AML-193 (cell line): Measurements from ENCODE around the gene CACNA1S.
A peak's percentile ranks its signal among the peaks of the same experiment; 100 is the strongest.

Experiments used
- DNase-seq, 2 experiments: peaks; one replicate each; lab custom pipeline; 2025; lab: John Stamatoyannopoulos, UW

The CACNA1S gene

DNA sequence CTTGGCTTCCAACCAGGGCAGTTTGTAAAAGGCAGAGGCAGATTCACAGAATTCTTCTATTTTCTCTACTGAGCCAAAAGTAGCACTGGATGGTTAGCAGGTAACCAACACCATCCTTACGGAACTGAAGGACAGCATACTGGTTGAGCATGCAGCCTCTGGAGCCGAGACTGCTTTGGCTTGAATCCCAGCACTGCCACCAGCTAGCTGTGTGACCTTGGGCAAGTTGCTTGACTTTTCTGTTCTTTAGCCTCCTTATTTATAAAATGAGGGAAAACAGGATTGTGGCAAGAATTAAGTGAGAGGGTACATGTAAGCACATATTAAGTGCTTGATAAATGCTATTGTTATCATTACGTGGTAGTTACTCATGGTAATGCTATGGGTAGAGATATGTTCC is 19.5 kb downstream of the CACNA1S start:
- DNase-seq, result no peak

DNA sequence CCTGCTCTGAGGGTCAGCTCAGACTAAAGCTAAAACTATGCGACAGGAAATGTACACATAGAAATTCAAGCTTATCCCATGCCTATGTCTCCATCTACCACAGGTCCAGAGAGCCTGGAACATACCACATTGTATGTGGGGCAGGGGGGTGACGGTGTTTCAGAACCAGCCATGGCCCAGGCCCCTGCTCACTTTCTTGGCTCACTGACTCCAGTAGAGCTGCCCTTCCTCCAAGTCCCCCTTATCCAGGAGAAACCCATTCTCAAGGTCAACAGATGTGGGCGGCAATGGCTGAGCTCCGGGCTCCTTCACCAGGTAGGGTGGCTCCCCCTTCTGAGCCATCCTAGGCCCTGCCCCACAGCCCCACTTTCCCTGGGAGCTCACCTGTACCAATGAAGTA is 21.0 kb downstream of the CACNA1S start:
- DNase-seq, result no peak

DNA sequence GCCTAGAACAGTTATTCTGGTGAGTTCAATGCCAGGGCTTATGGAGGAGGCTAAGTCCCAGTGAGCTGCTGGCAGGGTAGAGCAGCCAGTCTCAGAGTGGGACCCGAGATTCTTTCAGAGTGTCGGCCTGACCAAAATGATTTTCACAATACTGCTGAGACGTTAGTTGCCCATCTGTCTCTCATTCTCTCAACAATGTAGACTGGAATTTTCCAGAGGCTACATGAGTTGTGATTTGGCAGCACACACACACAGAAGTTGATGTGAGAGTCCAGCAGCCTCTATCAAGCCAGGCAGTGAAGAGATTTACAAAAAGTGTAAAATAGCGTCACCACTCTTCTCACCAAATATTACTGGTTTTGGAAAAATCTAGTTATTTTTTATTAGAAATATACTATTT is 21.7 kb downstream of the CACNA1S start:
- no peak for DNase-seq

DNA sequence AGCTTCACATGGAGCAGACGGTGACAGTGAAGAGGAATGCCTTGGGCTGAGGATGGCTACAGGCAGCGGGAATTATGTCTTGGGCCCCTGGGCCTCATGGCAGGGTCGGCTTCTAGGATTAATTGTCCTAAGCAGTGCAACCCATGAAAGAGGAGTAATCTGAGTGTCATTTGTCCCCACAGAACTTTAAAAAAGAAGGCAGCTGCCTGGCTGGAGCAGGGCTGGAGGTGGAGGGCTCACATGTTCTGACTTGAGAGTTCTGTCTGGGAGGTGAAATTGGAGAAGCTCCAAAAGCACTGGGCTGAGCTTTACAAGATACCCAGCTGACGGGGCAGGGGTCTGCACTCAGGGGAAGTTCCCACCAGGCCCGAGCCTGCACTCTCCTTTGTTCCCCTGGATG is 22.6 kb downstream of the CACNA1S start:
- DNase-seq, result no peak

DNA sequence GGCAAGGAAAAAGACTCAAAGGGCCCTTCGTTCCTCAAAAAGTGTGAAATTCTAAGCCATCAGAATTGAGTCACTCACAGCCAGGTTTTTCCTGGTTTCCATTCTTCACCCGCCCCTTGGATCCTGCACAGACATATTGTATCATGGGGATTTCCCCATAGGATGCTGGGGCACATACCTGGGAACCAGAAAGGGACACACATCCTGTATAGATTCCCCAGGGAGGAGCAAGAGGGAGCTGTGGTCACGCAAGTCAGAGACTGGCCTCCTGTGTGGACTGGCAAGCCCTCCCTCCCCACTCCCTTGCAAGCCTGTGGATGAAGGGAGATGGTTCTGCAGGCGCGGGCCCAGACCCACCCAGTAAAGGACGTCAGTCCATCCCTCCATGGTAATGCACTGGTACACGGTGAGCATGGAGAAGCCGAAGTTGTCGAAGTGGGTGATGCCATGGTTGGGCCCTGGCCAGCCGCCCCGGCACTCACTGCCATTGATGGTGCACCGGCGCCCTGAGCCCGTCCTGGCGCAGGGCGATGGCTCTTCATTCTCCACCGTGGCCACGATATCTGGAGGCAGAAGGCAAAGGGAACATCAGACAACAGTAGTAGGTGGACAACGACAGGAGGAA is 23.2 kb downstream of the CACNA1S start:
- DNase-seq, result no peak

DNA sequence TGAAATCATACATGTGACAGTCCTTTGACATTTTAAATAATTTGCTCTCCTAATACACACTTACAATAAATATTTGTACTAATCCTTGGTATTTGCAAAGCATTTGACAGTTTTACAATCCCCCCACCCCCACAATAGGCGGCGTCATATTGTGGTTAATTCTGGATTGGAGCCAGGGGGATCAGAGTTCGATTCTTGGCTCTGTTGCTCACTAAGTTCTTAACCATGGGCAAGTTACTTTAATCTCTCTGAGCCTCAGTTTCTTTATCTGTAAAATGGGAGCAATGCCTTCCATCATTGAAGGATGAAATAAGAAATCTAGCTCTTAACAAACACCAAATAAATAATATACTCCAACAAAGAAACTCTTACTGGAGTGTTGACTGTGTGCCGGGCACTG is 23.8 kb downstream of the CACNA1S start:
- no peak for DNase-seq

DNA sequence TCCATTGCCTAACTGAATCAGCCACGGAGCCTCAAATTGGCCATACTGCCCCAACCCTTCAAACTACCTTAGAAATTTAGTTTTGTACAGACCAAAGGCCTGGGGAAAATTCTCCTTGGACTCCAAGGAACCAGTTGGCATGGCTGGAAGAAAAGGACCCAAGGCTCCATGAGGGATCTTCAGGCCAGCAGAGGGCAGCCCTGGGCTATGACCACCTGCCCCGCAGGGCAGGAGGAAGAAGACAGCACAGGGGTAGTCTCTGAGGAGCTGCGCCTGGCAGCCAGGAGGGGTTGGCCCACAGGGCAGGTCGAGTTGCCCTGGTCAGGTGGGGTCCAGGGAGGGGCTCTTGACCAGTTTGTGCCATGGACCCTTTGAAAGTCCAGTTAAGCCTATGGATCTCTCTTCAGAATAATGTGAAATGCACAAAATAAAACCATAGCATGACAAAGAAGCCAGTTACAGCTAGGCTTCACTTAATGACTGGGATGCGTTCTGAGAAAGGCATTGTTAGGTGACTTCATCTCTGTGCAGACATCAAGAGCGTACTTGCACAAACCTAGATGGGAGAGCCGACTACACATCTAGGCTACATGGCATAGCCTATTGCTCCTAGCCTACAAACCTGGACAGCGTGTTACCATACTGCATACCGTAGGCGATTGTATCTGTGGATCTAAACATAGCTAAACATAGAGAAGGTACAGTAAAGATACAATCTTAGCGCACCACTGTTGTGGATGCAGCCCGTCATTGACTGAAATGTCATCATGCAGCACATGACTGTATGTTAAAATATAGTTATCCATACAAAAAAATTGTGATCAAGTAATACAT is 26.1 kb downstream of the CACNA1S start:
- DNase-seq, result peak; percentile 37 to 43

DNA sequence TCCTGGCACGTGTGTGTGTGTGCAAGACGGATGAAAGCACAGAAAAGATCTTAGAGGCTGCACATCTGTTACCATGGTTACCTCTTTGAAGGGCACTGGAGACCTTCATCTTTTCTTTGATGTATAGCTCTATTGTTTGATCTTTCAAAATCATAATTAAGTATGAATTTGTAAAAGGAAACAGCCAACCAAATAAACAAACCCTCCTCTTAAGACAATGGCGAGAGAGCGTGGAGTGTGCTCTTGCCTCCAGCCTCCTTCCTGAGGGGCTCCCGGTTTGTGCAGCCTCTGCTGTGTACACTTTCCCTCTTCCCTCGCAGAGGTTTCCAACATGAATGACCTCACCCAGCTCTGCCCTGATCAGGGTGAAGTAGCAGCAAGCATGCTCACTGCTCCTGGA is 27.9 kb downstream of the CACNA1S start:
- no peak for DNase-seq

DNA sequence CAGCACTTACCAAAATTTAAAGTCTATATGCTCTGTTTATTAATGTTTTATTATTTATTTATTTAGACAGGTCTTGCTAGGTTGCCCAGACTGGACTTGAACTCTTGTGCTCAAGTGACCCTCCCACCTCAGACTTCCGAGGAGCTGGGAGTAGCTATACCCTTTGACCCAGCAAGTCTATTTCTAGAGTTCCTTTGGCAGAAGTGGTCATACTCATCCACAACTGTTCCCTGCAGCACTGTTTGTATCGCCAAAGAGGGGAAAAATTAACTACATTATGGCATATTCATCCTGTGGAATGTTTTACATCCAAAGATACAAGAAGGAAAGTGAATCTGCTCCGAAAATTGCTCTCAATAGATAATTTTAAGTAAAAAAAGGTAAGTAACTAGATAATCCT is 28.5 kb downstream of the CACNA1S start:
- DNase-seq, result no peak

DNA sequence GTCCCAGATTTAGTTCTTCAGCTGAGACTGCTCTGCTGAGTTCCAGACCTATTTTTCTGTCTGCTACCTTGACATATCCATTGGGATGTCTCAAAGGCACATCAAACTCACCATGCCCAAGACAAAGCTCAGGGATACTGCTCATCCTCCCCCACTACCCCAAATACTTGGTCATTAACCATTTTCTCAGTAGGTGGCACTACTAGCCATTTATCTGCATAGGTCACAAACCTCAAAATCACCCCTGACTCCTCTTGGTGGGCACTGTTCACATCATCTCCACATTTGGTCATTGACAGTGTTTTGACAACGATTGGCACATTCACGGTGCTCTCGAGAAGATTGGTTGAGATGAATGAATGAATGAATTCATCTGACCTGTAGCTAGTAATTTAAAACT is 32.1 kb downstream of the CACNA1S start:
- no peak for DNase-seq

DNA sequence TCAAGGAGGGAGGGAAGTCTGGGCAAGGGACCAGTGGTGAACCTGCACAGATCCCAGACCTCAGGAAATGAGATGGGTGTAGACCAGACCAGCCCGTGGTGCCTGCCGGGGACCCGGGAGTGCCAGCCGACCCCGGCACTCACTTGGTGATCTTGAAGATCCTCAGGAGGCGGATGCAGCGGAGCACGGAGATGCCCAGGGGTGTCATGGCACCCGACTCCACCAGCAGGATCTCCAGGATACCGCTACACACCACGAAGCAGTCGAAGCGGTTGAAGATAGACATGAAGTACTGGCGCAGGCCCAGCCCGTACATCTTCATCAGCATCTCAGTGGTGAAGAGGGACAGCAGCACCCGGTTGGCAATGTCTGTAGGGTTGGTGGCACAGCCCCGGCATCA is 34.5 kb downstream of the CACNA1S start:
- DNase-seq, result no peak

DNA sequence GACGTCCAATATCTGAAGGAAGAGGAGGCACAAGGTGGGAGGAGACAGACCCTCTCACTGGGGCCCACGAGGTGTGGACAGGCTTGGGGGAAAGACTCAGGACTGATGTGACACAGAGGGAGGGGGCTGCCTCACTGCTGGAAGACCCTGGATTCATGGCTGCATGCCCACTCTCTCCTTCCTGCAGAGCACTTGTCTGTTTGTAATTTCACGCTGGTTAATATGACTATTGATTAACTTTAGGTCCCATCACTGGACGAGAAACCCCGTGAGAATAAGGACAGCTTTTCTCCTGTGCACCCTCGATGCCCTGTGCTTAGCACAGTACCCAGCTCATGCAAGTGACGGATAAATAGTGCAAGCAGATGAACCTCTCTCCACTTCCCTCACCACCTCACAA is 35.1 kb downstream of the CACNA1S start:
- no peak for DNase-seq

DNA sequence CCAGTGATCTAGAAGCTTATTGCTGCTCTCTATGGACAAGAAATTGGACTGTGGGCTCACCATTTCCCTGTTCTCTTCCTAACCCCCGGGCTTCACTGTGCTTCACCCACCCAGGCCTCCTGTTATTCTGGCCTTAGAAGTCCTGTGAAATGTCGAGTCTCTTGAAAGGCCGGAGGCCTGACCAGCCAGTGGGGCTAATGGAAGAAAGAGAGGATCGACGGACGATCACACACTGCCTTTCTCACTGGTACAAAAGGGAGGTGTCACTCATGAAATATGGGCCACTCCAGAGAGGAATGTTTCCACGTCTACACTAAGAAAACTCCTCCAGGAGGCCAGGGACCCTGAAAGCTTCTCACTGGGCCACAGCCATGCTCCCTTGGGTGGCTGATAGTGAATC is 36.1 kb downstream of the CACNA1S start:
- DNase-seq, result no peak

DNA sequence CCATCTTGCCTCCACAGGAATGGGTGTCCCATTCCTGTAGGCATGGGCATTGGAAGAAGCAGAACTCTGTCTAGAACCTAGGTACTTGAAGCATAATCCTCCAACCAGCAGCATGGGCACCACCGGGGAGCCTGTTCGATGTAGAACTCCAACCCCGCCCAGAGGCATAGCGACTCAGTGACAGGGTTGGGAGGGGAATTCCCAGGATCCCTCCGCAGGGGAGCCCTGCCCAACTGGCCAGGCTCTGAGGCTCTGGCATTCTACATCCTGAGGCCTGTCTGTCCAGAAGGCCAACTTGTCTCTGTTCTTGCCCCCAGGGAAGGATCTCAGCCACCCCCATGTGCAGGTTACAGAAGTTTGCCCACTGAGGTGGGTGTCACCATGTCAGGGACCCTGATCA is 38.2 kb downstream of the CACNA1S start:
- DNase-seq, result no peak

DNA sequence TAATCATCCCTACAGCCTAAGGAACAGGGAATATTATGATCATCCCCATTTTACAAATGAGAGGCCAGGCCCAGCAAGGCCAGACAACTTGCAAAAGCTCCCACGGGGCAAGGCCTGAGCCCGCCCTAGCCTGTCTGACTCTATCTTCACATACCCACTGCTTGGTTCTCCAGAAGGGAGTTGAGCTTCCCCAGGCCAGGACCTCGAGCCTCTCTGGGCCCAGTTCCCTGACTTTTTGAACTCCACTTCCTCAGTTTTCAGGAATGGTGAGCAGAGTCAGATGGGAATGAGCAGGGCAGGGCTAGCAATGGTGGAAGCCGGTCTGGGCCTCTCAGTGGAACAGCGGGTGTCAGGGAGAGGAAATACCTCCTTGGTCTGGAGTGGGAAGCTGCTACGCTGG is 39.3 kb downstream of the CACNA1S start:
- no peak for DNase-seq

DNA sequence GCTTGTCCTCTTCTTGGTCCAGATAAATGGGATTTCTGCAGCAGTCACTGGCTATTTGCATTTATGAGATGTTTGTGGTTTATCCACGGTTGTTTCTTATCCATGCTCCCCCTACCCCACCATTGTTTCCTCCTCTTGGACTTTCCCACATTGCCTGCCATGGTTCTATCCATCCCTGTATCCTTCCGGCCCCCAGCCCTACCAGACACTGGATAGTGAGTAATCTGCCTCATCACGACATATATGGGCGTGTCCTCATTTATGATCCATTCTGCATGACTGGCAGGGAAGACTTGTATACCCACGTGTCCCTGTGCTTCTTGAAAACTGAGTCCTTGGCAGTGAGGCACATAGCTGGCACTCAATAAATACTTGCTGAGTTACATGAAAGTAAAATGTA is 40.1 kb downstream of the CACNA1S start:
- no peak for DNase-seq

DNA sequence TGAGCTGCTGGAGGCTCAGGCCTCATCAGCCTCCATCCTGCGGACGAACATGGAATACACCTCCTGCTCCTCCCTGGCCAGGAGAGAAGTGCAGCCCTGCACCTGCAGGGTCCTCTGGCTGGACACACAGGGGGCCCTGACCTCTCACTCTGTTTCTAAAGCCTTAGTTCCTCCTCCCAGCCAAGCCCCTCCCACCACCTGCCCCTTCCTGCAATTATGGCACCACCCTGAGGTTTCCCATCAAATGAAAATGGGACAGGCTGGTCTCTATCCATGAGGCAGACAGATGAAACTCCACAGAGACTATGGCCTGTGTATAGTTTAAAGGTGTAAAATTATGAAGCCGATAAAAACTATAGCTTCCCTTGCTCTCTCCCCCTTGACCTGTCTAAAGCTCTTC is 42.6 kb downstream of the CACNA1S start:
- no peak for DNase-seq

DNA sequence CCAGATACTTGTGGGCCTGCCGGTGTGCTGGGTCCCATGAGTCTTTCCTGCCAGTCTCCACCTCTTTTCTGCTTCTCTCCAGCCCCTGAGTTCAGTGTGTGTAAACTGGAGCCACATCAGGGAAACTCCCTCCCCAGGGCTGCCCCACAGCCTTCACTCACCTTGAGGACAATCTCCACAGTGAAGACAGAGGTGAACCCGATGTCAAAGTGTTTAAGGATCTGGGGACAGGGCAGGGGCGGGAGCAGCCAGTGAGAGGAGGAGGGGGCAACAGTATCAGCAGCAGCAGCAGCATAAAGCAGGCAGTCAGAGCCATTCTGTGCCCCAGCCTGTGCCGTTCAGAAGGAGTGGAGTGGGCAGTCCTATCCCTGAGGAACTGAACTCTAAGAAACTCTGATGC is 43.2 kb downstream of the CACNA1S start:
- no peak for DNase-seq

DNA sequence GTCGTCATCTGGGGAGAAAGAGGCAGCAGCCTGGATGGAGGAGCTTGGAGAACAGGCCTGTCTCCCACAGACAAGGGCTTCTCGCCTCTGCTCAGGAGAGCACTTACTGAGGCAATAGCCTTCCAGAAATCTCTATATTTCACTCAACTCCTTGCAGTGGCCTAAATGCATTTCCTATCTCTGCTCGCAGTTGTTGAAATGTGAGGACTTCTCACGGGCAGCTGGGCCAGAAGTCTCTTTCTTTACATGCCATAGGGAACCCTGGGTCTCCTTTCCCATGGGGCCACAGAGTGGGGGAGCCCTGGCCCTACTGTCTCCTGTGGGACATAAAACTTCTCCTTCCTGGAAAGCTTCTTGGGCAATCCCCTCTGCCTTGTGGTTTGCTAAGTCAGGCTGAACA is 45.2 kb downstream of the CACNA1S start:
- no peak for DNase-seq

DNA sequence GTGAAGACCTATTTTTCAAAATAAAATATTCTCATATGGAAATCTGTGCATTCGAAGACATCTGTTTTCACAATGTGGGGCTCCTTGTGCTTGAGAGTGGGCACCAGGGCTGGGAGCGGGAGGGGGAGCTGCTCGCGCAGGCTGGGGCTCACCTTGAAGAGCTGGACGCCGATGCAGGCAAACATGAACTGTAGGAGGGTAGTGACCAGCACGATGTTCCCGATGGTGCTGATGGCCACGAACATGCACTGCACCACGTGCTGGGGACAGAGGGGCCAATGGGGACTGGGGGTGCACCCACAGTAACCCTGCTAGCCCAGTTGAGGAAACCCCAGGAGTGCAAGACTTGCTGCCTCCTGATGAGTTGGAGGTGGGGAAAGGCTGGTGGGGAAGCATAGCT is 46.5 kb downstream of the CACNA1S start:
- DNase-seq, result no peak

DNA sequence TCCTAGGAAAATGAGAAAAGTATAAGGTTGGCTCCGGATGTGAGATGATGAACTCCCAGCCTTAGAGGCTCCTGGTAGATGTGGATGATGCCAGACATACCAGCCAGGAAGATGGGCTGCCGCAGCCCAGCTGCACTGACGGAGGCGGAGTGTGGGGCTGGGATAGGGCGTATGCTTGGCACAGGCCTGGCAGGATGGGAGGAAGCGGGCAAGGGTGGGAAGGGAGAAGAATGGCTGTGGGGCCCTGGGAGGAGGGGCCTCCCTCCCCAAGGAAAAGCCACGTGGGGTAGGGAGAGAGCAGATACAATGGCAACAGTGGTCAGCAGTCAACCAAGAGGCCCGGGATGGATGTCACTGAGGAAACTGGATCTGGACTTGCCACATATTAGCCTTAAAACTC is 47.4 kb downstream of the CACNA1S start:
- no peak for DNase-seq

DNA sequence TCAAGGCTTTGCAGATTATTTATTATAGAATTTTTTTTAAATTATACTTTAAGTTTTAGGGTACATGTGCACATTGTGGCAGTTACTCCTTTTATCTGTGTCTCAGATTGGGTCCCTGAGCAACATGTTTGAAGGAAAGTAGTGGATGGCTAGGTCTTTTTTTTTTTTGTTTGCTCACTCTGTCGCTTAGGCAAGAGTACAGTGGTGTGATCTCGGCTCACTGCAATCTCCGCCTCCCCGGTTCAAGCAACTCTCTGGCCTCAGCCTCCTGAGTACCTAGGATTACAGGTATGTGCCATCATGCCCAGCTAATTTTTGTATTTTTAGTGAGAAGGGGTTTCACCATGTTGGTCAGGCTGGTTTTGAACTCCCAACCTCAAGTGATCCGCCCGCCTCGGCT is 49.1 kb downstream of the CACNA1S start:
- DNase-seq, result no peak

DNA sequence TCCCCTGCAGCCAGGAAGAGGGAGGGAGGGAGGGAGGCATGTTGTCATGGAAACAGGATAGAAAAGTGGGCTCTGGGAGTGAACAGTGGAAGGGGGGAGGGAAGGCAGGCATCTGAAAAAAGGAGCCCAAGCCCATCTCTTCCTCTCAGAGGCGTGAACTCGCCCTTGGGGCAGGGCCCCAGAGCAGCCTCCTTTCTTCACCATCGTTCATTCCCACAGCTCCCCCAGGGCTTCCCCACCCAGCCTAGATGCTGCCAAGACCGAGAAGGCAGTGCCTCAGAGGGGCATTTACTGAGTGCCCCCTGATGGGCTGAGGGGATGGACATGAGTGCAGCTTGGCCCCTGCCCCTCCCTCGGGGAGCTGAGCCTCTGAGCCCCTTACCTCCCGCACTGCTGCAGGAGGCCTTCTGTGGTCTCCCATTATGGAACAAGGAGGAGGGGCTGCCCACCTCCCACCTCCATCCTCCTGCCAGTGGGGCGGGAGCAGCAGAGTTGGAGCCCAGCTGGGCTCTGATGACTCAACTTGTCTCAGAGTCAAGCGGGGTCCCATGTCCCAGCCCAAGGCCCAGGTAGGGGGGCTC is 49.6 kb downstream of the CACNA1S start:
- DNase-seq, result no peak

DNA sequence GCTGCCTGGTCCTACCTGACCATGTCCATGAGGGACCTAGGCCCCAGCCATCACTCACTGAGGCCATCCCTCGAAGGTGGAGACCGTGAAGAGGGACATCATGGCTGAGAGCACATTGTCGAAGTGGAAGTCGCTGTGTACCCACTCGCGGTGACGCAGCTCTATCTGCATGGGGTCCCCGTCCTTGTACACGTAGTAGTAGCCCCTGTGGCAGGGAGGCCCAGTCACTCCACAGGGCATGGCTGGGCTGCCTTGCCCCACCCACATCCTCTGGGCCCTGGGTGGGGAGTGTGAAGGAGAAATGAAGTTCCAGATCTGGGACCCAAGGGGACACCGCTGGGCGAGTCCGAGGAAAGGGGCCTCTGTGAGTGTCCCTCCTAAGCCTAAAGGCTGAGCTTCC is 50.3 kb downstream of the CACNA1S start:
- DNase-seq, result no peak
